Trophoblast cell (in vitro differentiated cells and primary cell): Measurements from ENCODE around the gene TDRD3.

Source experiments
- DNase-seq, 2 donors: peaks; one replicate each; pipeline ENCODE4 v3.0.0-alpha.2; 2016
- H2AFZ ChIP-seq: 2 replicates; pipeline ENCODE4 v1.6.1; 2013; ENCODE audit warnings: low read length, moderate library complexity, mild to moderate bottlenecking; ENCODE audit not compliant: insufficient read depth, poor library complexity
- H2AK5ac ChIP-seq: 2 replicates; pipeline ENCODE4 v1.6.1; 2013; ENCODE audit warnings: mild to moderate bottlenecking, low read length
- H2BK120ac ChIP-seq: 2 replicates; pipeline ENCODE4 v1.6.1; 2013; ENCODE audit warnings: low read length, mild to moderate bottlenecking, moderate library complexity; ENCODE audit not compliant: insufficient read depth, poor library complexity
- H2BK12ac ChIP-seq: 2 replicates; pipeline ENCODE4 v1.6.1; 2013; ENCODE audit warnings: mild to moderate bottlenecking, low read length, moderate library complexity
- H2BK5ac ChIP-seq: 2 replicates; pipeline ENCODE4 v1.6.1; 2013; ENCODE audit warnings: low read length, low read depth, moderate library complexity, mild to moderate bottlenecking; ENCODE audit not compliant: poor library complexity
- H3K14ac ChIP-seq: 2 replicates; pipeline ENCODE4 v1.6.1; 2013; ENCODE audit warnings: mild to moderate bottlenecking, low read length
- H3K18ac ChIP-seq: 2 replicates; pipeline ENCODE4 v1.6.1; 2013; ENCODE audit warnings: mild to moderate bottlenecking, low read length
- H3K23ac ChIP-seq: 2 replicates; pipeline ENCODE4 v1.6.1; 2013; ENCODE audit warnings: low read length
- H3K27ac ChIP-seq: 2 replicates; pipeline ENCODE4 v1.5.1; 2013; ENCODE audit warnings: low read depth, mild to moderate bottlenecking, inconsistent platforms, low read length, moderate library complexity
- H3K27me3 ChIP-seq: 2 replicates; pipeline ENCODE4 v1.6.1; 2013; ENCODE audit warnings: inconsistent platforms, mild to moderate bottlenecking, low read length, moderate library complexity; ENCODE audit not compliant: insufficient read depth
- H3K36me3 ChIP-seq, 2 experiments: 1 replicate in 1 of 2; 2 replicates in 1 of 2; pipeline ENCODE4 v1.6.1; 2013; ENCODE audit warnings: low read length in 2 of 2, mild to moderate bottlenecking in 2 of 2, moderate library complexity in 1 of 2; ENCODE audit not compliant: insufficient read depth in 2 of 2, control insufficient read depth in 1 of 2
- H3K4ac ChIP-seq: 2 replicates; pipeline ENCODE4 v1.6.1; 2013; ENCODE audit warnings: low read depth, mild to moderate bottlenecking, low read length, moderate library complexity
- H3K4me1 ChIP-seq, 2 experiments: 1 replicate in 1 of 2; 2 replicates in 1 of 2; pipeline ENCODE4 v1.6.1; 2013; ENCODE audit warnings: low read length in 2 of 2, mild to moderate bottlenecking in 2 of 2, moderate library complexity in 1 of 2; ENCODE audit not compliant: insufficient read depth in 2 of 2, control insufficient read depth in 1 of 2
- H3K4me2 ChIP-seq: 2 replicates; pipeline ENCODE4 v1.6.1; 2013; ENCODE audit warnings: inconsistent platforms, mild to moderate bottlenecking, low read length, moderate library complexity
- H3K4me3 ChIP-seq: 2 replicates; pipeline ENCODE4 v1.5.1; 2013; ENCODE audit warnings: mild to moderate bottlenecking, low read depth, low read length, inconsistent platforms
- H3K79me1 ChIP-seq: one replicate; pipeline ENCODE4 v1.6.1; 2013; ENCODE audit warnings: low read length
- H3K79me2 ChIP-seq: 2 replicates; pipeline ENCODE4 v1.6.1; 2013; ENCODE audit warnings: low read length, mild to moderate bottlenecking; ENCODE audit not compliant: control insufficient read depth, insufficient read depth, poor library complexity
- H3K9ac ChIP-seq: 2 replicates; pipeline ENCODE4 v1.6.1; 2013; ENCODE audit warnings: mild to moderate bottlenecking, low read length
- H3K9me3 ChIP-seq: 2 replicates; pipeline ENCODE4 v1.6.1; 2013; ENCODE audit warnings: low read depth, mild to moderate bottlenecking, control low read depth, inconsistent platforms, low read length; ENCODE audit not compliant: insufficient read depth
- H4K12ac ChIP-seq: 2 replicates; pipeline ENCODE4 v1.6.1; 2013; ENCODE audit warnings: low read depth, mild to moderate bottlenecking, low read length, moderate library complexity
- H4K8ac ChIP-seq: 2 replicates; pipeline ENCODE4 v1.6.1; 2013; ENCODE audit warnings: low read depth, mild to moderate bottlenecking, low read length, moderate library complexity
- H4K91ac ChIP-seq: one replicate; pipeline ENCODE4 v1.6.1; 2013; ENCODE audit warnings: low read depth, mild to moderate bottlenecking, low read length, moderate library complexity
- WGBS: extraction: QIAGEN DNeasy Blood & Tissue Kit; methylation state at CpG from one replicate; pipeline ENCODE4 v1.1.7; 2013; ENCODE audit warnings: missing lambda C conversion rate; ENCODE audit not compliant: insufficient read length, insufficient coverage; ENCODE audit errors: extremely low coverage; 5-methylcytosine and 5-hydroxymethylcytosine counted together

Gene TDRD3

GRCh38 chr13:60608954-60609353 is 211.9 kb downstream of the TDRD3 start:
- H3K27me3 ChIP-seq = no peaks in the 10 kb centered on the region
- H2BK5ac ChIP-seq = no peak overlapping the region
- H2AFZ ChIP-seq = no peak overlapping the region
- no peaks in the 10 kb centered on the region for H3K9me3 ChIP-seq
- no peak overlapping the region for H2BK12ac ChIP-seq
- no peak overlapping the region for H3K4me2 ChIP-seq
- no peak overlapping the region for H2AK5ac ChIP-seq
- H3K14ac ChIP-seq = no peak overlapping the region
- H4K12ac ChIP-seq = no peak overlapping the region
- H3K9ac ChIP-seq = no peak overlapping the region
- no peak overlapping the region for H3K18ac ChIP-seq
- no peaks in the 10 kb centered on the region for H3K79me2 ChIP-seq
- no peak overlapping the region for H4K91ac ChIP-seq
- H3K4me3 ChIP-seq = no peak overlapping the region
- no peak overlapping the region for H4K8ac ChIP-seq
- H3K27ac ChIP-seq = no peak overlapping the region
- no peak for DNase-seq
- no peaks in the 10 kb centered on the region for H3K79me1 ChIP-seq
- no peaks in the 10 kb centered on the region for H3K36me3 ChIP-seq
- H2BK120ac ChIP-seq = no peak overlapping the region
- H3K23ac ChIP-seq = no peak overlapping the region
- no peak overlapping the region for H3K4ac ChIP-seq
- WGBS = no CpG with 5 or more reads among the region's 4 CpGs
- H3K4me1 ChIP-seq = no peaks in the 10 kb centered on the region

GRCh38 chr13:60611523-60611922 is 214.5 kb downstream of the TDRD3 start:
- H2BK120ac ChIP-seq = no peak overlapping the region
- no peaks in the 10 kb centered on the region for H3K27me3 ChIP-seq
- H3K18ac ChIP-seq = no peak overlapping the region
- no peak overlapping the region for H3K14ac ChIP-seq
- H3K27ac ChIP-seq = no peak overlapping the region
- no peak overlapping the region for H3K23ac ChIP-seq
- H2BK12ac ChIP-seq = no peak overlapping the region
- no peak overlapping the region for H4K91ac ChIP-seq
- no peaks in the 10 kb centered on the region for H3K9me3 ChIP-seq
- H3K9ac ChIP-seq = no peak overlapping the region
- no peaks in the 10 kb centered on the region for H3K4me1 ChIP-seq
- H3K79me2 ChIP-seq = no peaks in the 10 kb centered on the region
- no CpG with 5 or more reads among the region's 2 CpGs for WGBS
- no peak overlapping the region for H2AK5ac ChIP-seq
- no peak overlapping the region for H4K8ac ChIP-seq
- H3K36me3 ChIP-seq = no peaks in the 10 kb centered on the region
- no peak overlapping the region for H3K4me2 ChIP-seq
- H2AFZ ChIP-seq = no peak overlapping the region
- no peaks in the 10 kb centered on the region for H3K79me1 ChIP-seq
- DNase-seq = no peak
- no peak overlapping the region for H4K12ac ChIP-seq
- no peak overlapping the region for H3K4me3 ChIP-seq
- no peak overlapping the region for H2BK5ac ChIP-seq
- no peak overlapping the region for H3K4ac ChIP-seq

GRCh38 chr13:60612593-60612992 is 215.6 kb downstream of the TDRD3 start:
- H3K27me3 ChIP-seq = no peaks in the 10 kb centered on the region

DNA sequence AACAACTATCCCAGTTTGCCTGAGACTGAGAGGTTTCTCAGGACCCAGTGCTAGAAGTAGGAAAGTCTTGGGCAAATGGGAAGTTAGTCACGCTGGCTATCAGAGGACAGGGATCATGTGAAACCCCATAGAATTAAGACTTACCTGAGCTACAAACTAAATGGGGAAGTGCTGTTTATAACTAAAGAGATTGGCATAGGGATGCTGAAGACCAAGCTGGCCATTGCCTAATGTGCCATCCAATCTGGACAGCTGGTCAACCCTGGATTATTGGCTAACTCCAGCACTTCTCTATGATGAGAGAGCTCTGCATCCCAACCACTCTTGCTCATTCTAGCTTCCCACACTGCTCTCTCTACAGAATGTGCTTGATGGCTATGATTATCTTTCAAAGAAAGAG is 216.1 kb downstream of the TDRD3 start:
- H2BK12ac ChIP-seq = no peak overlapping the region
- H3K23ac ChIP-seq = no peak overlapping the region
- H2AFZ ChIP-seq = no peak overlapping the region
- no peak for DNase-seq
- no peak overlapping the region for H3K18ac ChIP-seq
- no peak overlapping the region for H2BK120ac ChIP-seq
- no peak overlapping the region for H4K8ac ChIP-seq
- no peak overlapping the region for H3K4me2 ChIP-seq
- no peaks in the 10 kb centered on the region for H3K9me3 ChIP-seq
- H3K4me1 ChIP-seq = no peaks in the 10 kb centered on the region
- H3K4me3 ChIP-seq = no peak overlapping the region
- no peak overlapping the region for H3K14ac ChIP-seq
- no peak overlapping the region for H3K27ac ChIP-seq
- H3K4ac ChIP-seq = no peak overlapping the region
- no peak overlapping the region for H4K91ac ChIP-seq
- H4K12ac ChIP-seq = no peak overlapping the region
- H3K9ac ChIP-seq = no peak overlapping the region
- H3K27me3 ChIP-seq = no peaks in the 10 kb centered on the region
- no CpG with 5 or more reads among the region's 1 CpG for WGBS
- no peaks in the 10 kb centered on the region for H3K79me2 ChIP-seq
- no peaks in the 10 kb centered on the region for H3K79me1 ChIP-seq
- H2BK5ac ChIP-seq = no peak overlapping the region
- no peaks in the 10 kb centered on the region for H3K36me3 ChIP-seq
- H2AK5ac ChIP-seq = no peak overlapping the region

More at GRCh38 chr13:60612593-60612992, 215.6 kb downstream of the TDRD3 start:
- no peaks in the 10 kb centered on the region for H3K4me1 ChIP-seq
- no CpG with 5 or more reads among the region's 3 CpGs for WGBS
- no peak overlapping the region for H4K8ac ChIP-seq
- no peaks in the 10 kb centered on the region for H3K9me3 ChIP-seq
- no peak overlapping the region for H2AK5ac ChIP-seq
- no peak overlapping the region for H3K27ac ChIP-seq
- H4K12ac ChIP-seq = no peak overlapping the region
- no peak overlapping the region for H3K4ac ChIP-seq
- no peaks in the 10 kb centered on the region for H3K36me3 ChIP-seq
- no peak overlapping the region for H2BK120ac ChIP-seq
- no peak overlapping the region for H3K23ac ChIP-seq
- no peak overlapping the region for H2BK5ac ChIP-seq
- H3K18ac ChIP-seq = no peak overlapping the region
- no peak overlapping the region for H2AFZ ChIP-seq
- H2BK12ac ChIP-seq = no peak overlapping the region
- H3K14ac ChIP-seq = no peak overlapping the region
- H3K79me2 ChIP-seq = no peaks in the 10 kb centered on the region
- no peak for DNase-seq
- no peak overlapping the region for H4K91ac ChIP-seq
- no peaks in the 10 kb centered on the region for H3K79me1 ChIP-seq
- no peak overlapping the region for H3K9ac ChIP-seq
- no peak overlapping the region for H3K4me2 ChIP-seq
- no peak overlapping the region for H3K4me3 ChIP-seq
